CD8-positive, alpha-beta memory T cell (primary cell): ENCODE results near the gene COG5. TPM values are rescaled to one million over a fixed set of nuclear protein-coding genes. Genes with fewer than 3 reads are reported as not detected.

ENCODE experiments used
- CTCF ChIA-PET: fragments of 350-600 bp; sonication (Branson Sonifier 250); formaldehyde crosslinking; loops from one replicate; lab custom pipeline; 2021; ENCODE audit warnings: antibody characterized with exemption; lab: Charles Lee
- POLR2A ChIA-PET: fragments of 350-600 bp; sonication (Branson Sonifier 250); formaldehyde crosslinking; loops from one replicate; lab custom pipeline; 2021; ENCODE audit warnings: antibody characterized with exemption; lab: Charles Lee
- DNase-seq, 5 donors: peaks; one replicate each; pipeline versions ENCODE4 v3.0.0 to v3.0.0-alpha.2; 2020 to 2022; ENCODE audit warnings: mixed read lengths in 1 of 5
- H3K27ac ChIP-seq: one replicate; pipeline ENCODE4 v1.7.0; 2013; ENCODE audit warnings: low read depth, mild to moderate bottlenecking, low read length, moderate library complexity
- H3K27me3 ChIP-seq: 2 replicates; pipeline ENCODE4 v1.7.0; 2013; ENCODE audit warnings: low read length, mild to moderate bottlenecking; ENCODE audit not compliant: insufficient read depth, poor library complexity, severe bottlenecking
- H3K36me3 ChIP-seq: 2 replicates; pipeline ENCODE4 v1.7.0; 2013; ENCODE audit warnings: mild to moderate bottlenecking, low read length, moderate library complexity; ENCODE audit not compliant: insufficient read depth
- H3K4me1 ChIP-seq: 2 replicates; pipeline ENCODE4 v1.7.0; 2013; ENCODE audit warnings: mild to moderate bottlenecking, low read length, moderate library complexity; ENCODE audit not compliant: insufficient read depth
- H3K4me3 ChIP-seq: 2 replicates; pipeline ENCODE4 v1.7.0; 2013; ENCODE audit warnings: mild to moderate bottlenecking, low read length
- H3K9me3 ChIP-seq: 2 replicates; pipeline ENCODE4 v1.7.0; 2013; ENCODE audit warnings: mild to moderate bottlenecking, low read length
- H3K27ac Mint-ChIP-seq, 8 donors: one replicate each; pipeline ENCODE4 v1.8.0; 2020 to 2021; ENCODE audit warnings: mixed read lengths in 8 of 8, mild to moderate bottlenecking in 6 of 8, inconsistent platforms in 3 of 8, moderate library complexity in 3 of 8
- H3K27me3 Mint-ChIP-seq, 2 donors: one replicate each; pipeline ENCODE4 v1.8.0; 2020 to 2021; ENCODE audit warnings: mixed read lengths in 2 of 2, mild to moderate bottlenecking in 1 of 2, moderate library complexity in 1 of 2
- H3K36me3 Mint-ChIP-seq, 3 donors: one replicate each; pipeline ENCODE4 v1.8.0; 2020 to 2021; ENCODE audit warnings: mixed read lengths in 3 of 3, inconsistent platforms in 1 of 3, mild to moderate bottlenecking in 1 of 3
- H3K4me1 Mint-ChIP-seq, 3 donors: one replicate each; pipeline ENCODE4 v1.8.0; 2020 to 2021; ENCODE audit warnings: mixed read lengths in 3 of 3, inconsistent platforms in 1 of 3, mild to moderate bottlenecking in 1 of 3
- H3K4me3 Mint-ChIP-seq, 7 donors: one replicate each; pipeline ENCODE4 v1.8.0; 2020 to 2021; ENCODE audit warnings: mixed read lengths in 7 of 7, mild to moderate bottlenecking in 6 of 7, moderate library complexity in 4 of 7, inconsistent platforms in 2 of 7
- H3K9me3 Mint-ChIP-seq, 5 donors: one replicate each; pipeline ENCODE4 v1.8.0; 2020 to 2022; ENCODE audit warnings: mixed read lengths in 5 of 5, mild to moderate bottlenecking in 3 of 5, moderate library complexity in 2 of 5, inconsistent platforms in 1 of 5
- polyA plus RNA-seq: library from polyadenylated mRNA; unstranded; fragments of 300-500 nt; fragmentation: Illumina TruSeq; gene quantifications from one replicate; pipeline ENCODE4 v1.2.3, GENCODE V29; 2021
- total RNA-seq, 2 experiments: library from RNA; stranded (reverse); gene quantifications; one replicate each; pipeline ENCODE4 v1.2.3, GENCODE V29; 2021

The COG5 gene
- total and polyA plus RNA-seq, 3 experiments from 2014 or later, result 29.2 to 39.4 (median 38.9) TPM

DNA sequence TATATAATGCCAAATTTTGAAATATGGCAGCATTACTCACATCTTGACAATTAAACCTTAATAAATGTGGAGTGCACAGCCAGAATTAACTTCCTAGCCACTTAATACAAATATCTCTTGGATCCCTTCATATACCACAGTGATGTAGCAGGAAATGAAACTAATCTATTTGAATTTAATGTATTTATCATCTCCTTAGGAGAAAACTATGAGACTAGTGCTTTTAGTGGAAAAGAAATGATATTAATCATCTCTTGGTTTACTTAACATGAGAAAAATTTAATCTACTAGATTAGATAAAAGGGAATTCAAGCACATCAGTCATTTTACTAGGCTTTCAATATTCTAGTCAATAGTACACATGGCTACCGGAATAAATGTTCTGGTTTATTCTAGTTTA lies 149.5 kb downstream of the COG5 start:
- peaks cover 7 to 28% (median 11%) of the 10 kb centered on the region in 3 donors for H3K36me3 Mint-ChIP-seq
- CTCF ChIA-PET, result no interaction called here

DNA sequence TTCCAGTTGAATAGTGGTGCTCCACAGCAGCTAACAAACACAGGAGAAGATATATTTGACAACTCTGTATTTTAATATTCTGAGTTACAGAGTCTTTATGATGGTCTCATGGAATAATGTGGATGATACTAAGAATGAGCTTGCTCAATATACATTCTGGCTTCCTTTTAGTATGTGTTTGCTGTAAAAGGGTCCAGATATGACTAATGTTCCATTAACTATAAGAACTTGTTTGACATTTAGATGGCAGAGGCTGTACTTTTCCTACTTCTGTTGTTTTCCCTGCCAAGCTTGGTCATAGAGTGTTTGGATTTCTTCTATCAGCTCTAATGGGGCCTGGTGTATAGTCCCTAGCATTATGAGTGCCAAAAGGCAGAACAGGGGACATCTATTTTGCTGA lies 155.4 kb downstream of the COG5 start:
- ChIA-PET CTCF (no interaction called here), POLR2A (no interaction called here)
- H3K27me3 ChIP-seq, result no peaks in the 10 kb centered on the region
- Mint-ChIP-seq H3K36me3 (peaks cover 18 to 59% (median 23%) of the 10 kb centered on the region in 3 donors), H3K4me1 (peaks cover 0 to 4% (median 3%) of the 10 kb centered on the region in 3 donors), H3K4me3 (no peak overlapping the region), H3K9me3 (no peaks in the 10 kb centered on the region), H3K27me3 (no peaks in the 10 kb centered on the region), H3K27ac (no peak overlapping the region)
- DNase-seq, result no peak
- no peaks in the 10 kb centered on the region for H3K36me3 ChIP-seq
- no peak overlapping the region for H3K27ac ChIP-seq
- H3K4me1 ChIP-seq, result no peaks in the 10 kb centered on the region
- H3K4me3 ChIP-seq, result no peak overlapping the region
- H3K9me3 ChIP-seq, result no peaks in the 10 kb centered on the region

More for the DNA sequence above, 149.5 kb downstream of the COG5 start:
- POLR2A ChIA-PET, result no interaction called here
- Mint-ChIP-seq H3K9me3 (no peaks in the 10 kb centered on the region), H3K4me1 (peaks cover 0 to 4% (median 3%) of the 10 kb centered on the region in 3 donors), H3K27me3 (no peaks in the 10 kb centered on the region), H3K4me3 (no peak overlapping the region), H3K27ac (no peak overlapping the region)
- no peaks in the 10 kb centered on the region for H3K9me3 ChIP-seq
- H3K27ac ChIP-seq, result no peak overlapping the region
- H3K4me1 ChIP-seq, result no peaks in the 10 kb centered on the region
- DNase-seq, result no peak
- H3K4me3 ChIP-seq, result no peak overlapping the region
- no peaks in the 10 kb centered on the region for H3K36me3 ChIP-seq
- no peaks in the 10 kb centered on the region for H3K27me3 ChIP-seq

DNA sequence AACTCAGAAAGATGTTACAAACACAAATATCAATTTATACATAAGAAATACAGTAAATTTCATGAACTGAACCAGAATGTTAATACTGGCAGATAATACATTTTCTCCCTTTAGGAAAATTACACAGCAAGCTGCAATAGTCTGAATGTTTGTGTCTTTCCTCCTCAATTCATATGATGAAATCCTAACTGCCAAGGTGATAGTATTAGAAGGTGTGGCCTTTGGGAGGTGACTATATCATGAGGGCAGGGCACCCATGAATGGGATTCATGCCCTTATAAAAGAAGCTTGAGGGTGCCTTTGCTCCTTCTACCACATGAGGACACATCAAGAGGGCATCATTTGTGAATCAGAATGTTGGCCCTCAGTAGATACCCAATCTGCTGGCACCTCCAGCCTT lies 158.2 kb downstream of the COG5 start:
- H3K36me3 ChIP-seq, result no peaks in the 10 kb centered on the region
- POLR2A ChIA-PET, result no interaction called here
- CTCF ChIA-PET, result no interaction called here
- Mint-ChIP-seq H3K27ac (peak overlapping the region in 1 of 8 donors; percentile 16), H3K4me1 (peaks cover under 1 to 3% (median 3%) of the 10 kb centered on the region in 3 donors), H3K4me3 (peak overlapping the region in 1 of 7 donors; percentile 24), H3K36me3 (peaks cover 18 to 48% (median 27%) of the 10 kb centered on the region in 3 donors), H3K9me3 (no peaks in the 10 kb centered on the region), H3K27me3 (no peaks in the 10 kb centered on the region)
- no peaks in the 10 kb centered on the region for H3K9me3 ChIP-seq
- H3K27me3 ChIP-seq, result no peaks in the 10 kb centered on the region
- H3K4me3 ChIP-seq, result no peak overlapping the region
- no peak overlapping the region for H3K27ac ChIP-seq
- DNase-seq, result no peak
- H3K4me1 ChIP-seq, result no peaks in the 10 kb centered on the region

DNA sequence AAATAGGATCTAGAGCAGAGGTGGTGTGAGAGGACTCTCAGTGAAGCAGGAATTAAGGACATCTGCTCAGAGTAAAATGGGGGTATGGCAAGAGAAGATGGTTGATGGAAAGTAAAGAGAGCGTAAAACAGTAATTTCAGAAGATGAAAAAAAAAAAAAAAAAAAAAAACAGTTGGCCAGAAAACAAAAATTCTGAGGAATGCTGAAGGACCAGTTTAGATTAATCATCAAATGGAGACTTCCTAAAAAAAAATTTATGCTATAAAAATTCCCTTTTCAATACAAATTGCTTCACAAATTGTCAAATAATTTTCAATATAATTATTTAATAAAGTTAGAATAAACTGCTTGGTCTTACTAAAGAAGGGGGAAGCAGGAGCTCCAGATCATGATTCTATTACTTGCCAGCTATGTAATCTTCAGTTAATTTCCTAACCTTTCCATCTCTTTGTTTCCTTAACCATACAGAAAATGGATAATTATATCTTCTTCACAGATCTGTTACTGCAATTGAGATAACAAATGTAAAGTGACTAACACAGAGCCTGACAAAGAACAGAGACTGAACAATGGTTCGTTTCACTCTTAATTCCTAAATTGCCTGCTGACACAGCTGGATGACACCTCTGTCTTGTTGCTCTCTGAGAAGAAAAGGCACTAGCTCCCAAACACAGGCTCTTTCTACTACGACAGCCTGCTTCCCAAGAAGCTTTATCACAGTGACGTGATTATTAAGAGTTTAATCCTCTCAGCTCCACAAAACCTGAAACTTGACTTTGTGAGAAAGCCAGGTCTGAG lies 158.8 kb downstream of the COG5 start:
- H3K36me3 ChIP-seq, result no peaks in the 10 kb centered on the region
- H3K9me3 Mint-ChIP-seq, result no peaks in the 10 kb centered on the region
- CTCF ChIA-PET, result no interaction called here

DNA sequence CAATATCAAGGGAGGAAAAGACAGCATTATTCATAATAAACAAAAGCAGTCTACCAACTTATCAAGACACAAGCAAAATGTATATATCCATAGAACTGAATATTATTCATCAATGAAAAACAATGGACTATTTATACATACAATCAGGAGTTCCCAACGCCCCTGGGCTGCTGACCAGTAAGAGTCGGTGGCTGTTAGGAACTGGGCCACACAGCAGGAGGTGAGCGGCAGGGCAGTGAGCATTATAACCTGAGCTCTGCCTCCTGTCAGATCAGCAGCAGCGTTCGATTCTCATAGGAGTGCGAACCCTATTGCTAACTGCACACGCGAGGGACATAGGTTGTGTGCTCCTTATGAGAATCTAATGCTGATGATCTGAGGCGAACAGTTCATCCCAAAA lies 165.6 kb downstream of the COG5 start:
- Mint-ChIP-seq H3K9me3 (no peaks in the 10 kb centered on the region), H3K4me3 (no peak overlapping the region), H3K4me1 (peaks cover 0 to 7% (median 1%) of the 10 kb centered on the region in 3 donors), H3K27ac (no peak overlapping the region), H3K36me3 (peaks cover 8 to 26% (median 13%) of the 10 kb centered on the region in 3 donors), H3K27me3 (no peaks in the 10 kb centered on the region)
- H3K4me1 ChIP-seq, result no peaks in the 10 kb centered on the region
- POLR2A ChIA-PET, result interaction anchor here (0.7 kb wide), 1 partner anchor 194 kb away, joined by 3 read pairs; no protein-coding TSS in a partner anchor
- CTCF ChIA-PET, result no interaction called here
- H3K4me3 ChIP-seq, result no peak overlapping the region
- no peak overlapping the region for H3K27ac ChIP-seq
- no peaks in the 10 kb centered on the region for H3K27me3 ChIP-seq
- DNase-seq, result no peak
- H3K36me3 ChIP-seq, result no peaks in the 10 kb centered on the region
- H3K9me3 ChIP-seq, result no peaks in the 10 kb centered on the region

More for the DNA sequence above, 158.8 kb downstream of the COG5 start:
- Histone ChIP-seq H3K27me3 (no peaks in the 10 kb centered on the region), H3K4me3 (no peak overlapping the region), H3K27ac (no peak overlapping the region), H3K9me3 (no peaks in the 10 kb centered on the region), H3K4me1 (no peaks in the 10 kb centered on the region)
- peak overlapping the region in 1 of 8 donors; percentile 14 for H3K27ac Mint-ChIP-seq
- no peak for DNase-seq
- peaks cover 19 to 44% (median 25%) of the 10 kb centered on the region in 3 donors for H3K36me3 Mint-ChIP-seq
- POLR2A ChIA-PET, result no interaction called here
- H3K4me3 Mint-ChIP-seq, result no peak overlapping the region
- H3K27me3 Mint-ChIP-seq, result no peaks in the 10 kb centered on the region
- peaks cover 0 to 3% (median 3%) of the 10 kb centered on the region in 3 donors for H3K4me1 Mint-ChIP-seq

DNA sequence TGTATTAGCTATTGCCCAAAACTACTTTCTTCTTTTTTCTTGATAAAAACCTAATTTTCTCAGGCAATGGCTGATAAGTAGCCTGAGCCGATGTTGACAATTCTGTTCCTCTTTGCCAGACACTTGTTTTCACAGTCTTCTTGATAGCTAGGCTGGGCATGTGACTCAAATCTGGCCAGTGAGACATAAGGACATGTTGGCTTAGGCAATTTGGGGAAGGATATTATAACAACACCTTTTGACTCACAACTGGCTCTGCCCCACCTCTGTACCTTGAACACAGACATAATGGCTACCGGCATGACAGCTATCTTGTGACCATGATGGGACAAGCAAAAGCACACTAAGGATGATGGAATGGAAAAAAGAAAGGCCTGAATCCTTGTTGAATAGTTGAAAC lies 166.7 kb downstream of the COG5 start:
- no peaks in the 10 kb centered on the region for H3K9me3 Mint-ChIP-seq
- Histone ChIP-seq H3K27ac (no peak overlapping the region), H3K4me1 (no peaks in the 10 kb centered on the region), H3K9me3 (no peaks in the 10 kb centered on the region), H3K27me3 (no peaks in the 10 kb centered on the region), H3K4me3 (no peak overlapping the region), H3K36me3 (no peaks in the 10 kb centered on the region)
- H3K4me1 Mint-ChIP-seq, result peaks cover 0 to 4% (median 1%) of the 10 kb centered on the region in 3 donors
- no peaks in the 10 kb centered on the region for H3K27me3 Mint-ChIP-seq
- POLR2A ChIA-PET, result no interaction called here
- H3K27ac Mint-ChIP-seq, result peak overlapping the region in 1 of 8 donors; percentile 2
- H3K4me3 Mint-ChIP-seq, result no peak overlapping the region
- no peak for DNase-seq
- H3K36me3 Mint-ChIP-seq, result peaks cover 10 to 24% (median 14%) of the 10 kb centered on the region in 3 donors
- CTCF ChIA-PET, result no interaction called here

DNA sequence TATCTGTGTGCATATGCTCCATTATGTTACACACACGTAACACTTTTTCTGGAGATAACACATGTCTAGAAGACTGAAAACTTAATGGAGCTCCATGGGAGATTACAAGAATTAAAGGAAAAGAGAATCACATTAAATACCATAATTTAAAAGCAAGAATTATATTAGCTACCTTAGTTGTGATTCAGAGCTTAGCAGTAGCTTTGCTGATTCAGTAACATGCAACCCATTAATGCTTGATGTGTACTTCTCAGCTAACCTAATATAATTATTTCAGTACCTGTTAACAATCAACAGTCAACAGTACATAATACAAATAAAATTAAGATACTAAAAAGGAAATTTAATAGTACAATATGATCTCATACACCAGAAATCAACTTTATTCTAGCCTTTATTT lies 167.6 kb downstream of the COG5 start:
- Mint-ChIP-seq H3K9me3 (no peaks in the 10 kb centered on the region), H3K27ac (no peak overlapping the region), H3K4me3 (no peak overlapping the region), H3K4me1 (peaks cover 0 to 7% (median 1%) of the 10 kb centered on the region in 3 donors), H3K27me3 (no peaks in the 10 kb centered on the region), H3K36me3 (peaks cover 6 to 24% (median 15%) of the 10 kb centered on the region in 3 donors)
- no peak for DNase-seq
- POLR2A ChIA-PET, result no interaction called here
- CTCF ChIA-PET, result no interaction called here
- H3K9me3 ChIP-seq, result no peaks in the 10 kb centered on the region
- no peak overlapping the region for H3K4me3 ChIP-seq
- H3K4me1 ChIP-seq, result no peaks in the 10 kb centered on the region
- H3K27ac ChIP-seq, result no peak overlapping the region
- no peaks in the 10 kb centered on the region for H3K36me3 ChIP-seq
- no peaks in the 10 kb centered on the region for H3K27me3 ChIP-seq

DNA sequence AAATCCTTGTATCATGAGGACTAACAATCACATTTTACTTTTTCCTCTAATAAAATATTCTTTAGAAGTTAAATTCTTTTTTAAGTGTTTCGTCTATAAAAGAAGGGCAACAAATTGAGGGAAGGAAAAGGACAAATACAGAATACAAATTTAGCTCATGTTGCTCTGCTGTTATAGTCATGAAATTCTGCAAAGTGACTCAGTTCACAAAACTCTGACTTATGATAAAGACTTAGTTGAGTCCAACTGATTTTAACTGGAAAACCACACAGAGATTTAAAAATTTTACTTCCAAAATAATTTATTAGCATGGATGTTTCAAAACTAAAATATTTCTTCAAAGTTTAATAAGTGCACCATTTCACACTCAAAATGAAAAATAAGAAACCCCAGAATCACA lies 168.9 kb downstream of the COG5 start:
- Histone ChIP-seq H3K4me3 (no peak overlapping the region), H3K4me1 (no peaks in the 10 kb centered on the region), H3K36me3 (no peaks in the 10 kb centered on the region), H3K27me3 (no peaks in the 10 kb centered on the region), H3K27ac (no peak overlapping the region), H3K9me3 (no peaks in the 10 kb centered on the region)
- H3K36me3 Mint-ChIP-seq, result peaks cover 6 to 30% (median 11%) of the 10 kb centered on the region in 3 donors
- no peaks in the 10 kb centered on the region for H3K9me3 Mint-ChIP-seq
- POLR2A ChIA-PET, result no interaction called here
- H3K27ac Mint-ChIP-seq, result no peak overlapping the region
- peaks cover 0 to 7% (median 1%) of the 10 kb centered on the region in 3 donors for H3K4me1 Mint-ChIP-seq
- no peak for DNase-seq
- no peaks in the 10 kb centered on the region for H3K27me3 Mint-ChIP-seq
- CTCF ChIA-PET, result no interaction called here
- H3K4me3 Mint-ChIP-seq, result no peak overlapping the region
